H9 (cell line): ENCODE results near the gene PPFIA2. TPM values are rescaled to one million over a fixed set of nuclear protein-coding genes. Genes with fewer than 3 reads are reported as not detected.

Experiments used
- DNase-seq: peaks from one replicate; pipeline ENCODE4 v3.0.0-alpha.2; 2017
- H2AFZ ChIP-seq: one replicate; pipeline ENCODE4 v1.6.1; 2013; ENCODE audit warnings: mild to moderate bottlenecking, low read length, control low read depth, moderate library complexity
- H2AK5ac ChIP-seq: 2 replicates; pipeline ENCODE4 v1.6.1; 2013; ENCODE audit warnings: low read length, control low read depth, mixed read lengths; ENCODE audit not compliant: insufficient read length
- H2BK120ac ChIP-seq: one replicate; pipeline ENCODE4 v1.6.1; 2013; ENCODE audit warnings: low read depth, mild to moderate bottlenecking, low read length, control low read depth, inconsistent platforms; ENCODE audit not compliant: poor library complexity, severe bottlenecking
- H2BK12ac ChIP-seq: 2 replicates; pipeline ENCODE4 v1.6.1; 2013; ENCODE audit warnings: low read length, control low read depth, mixed read lengths, low read depth; ENCODE audit not compliant: insufficient read length
- H2BK15ac ChIP-seq: 2 replicates; pipeline ENCODE4 v1.6.1; 2013; ENCODE audit warnings: low read depth, low read length, control low read depth
- H2BK20ac ChIP-seq: one replicate; pipeline ENCODE4 v1.6.1; 2013; ENCODE audit warnings: low read depth, mild to moderate bottlenecking, low read length, control low read depth, inconsistent platforms; ENCODE audit not compliant: poor library complexity, severe bottlenecking
- H2BK5ac ChIP-seq: 2 replicates; pipeline ENCODE4 v1.6.1; 2013; ENCODE audit warnings: low read length, control low read depth, mixed read lengths; ENCODE audit not compliant: insufficient read length
- H3K14ac ChIP-seq: 2 replicates; pipeline ENCODE4 v1.6.1; 2013; ENCODE audit warnings: low read length, control low read depth; ENCODE audit not compliant: insufficient read depth
- H3K18ac ChIP-seq: 2 replicates; pipeline ENCODE4 v1.6.1; 2013; ENCODE audit warnings: low read depth, mild to moderate bottlenecking, mixed read lengths, low read length, control low read depth; ENCODE audit not compliant: insufficient read length
- H3K23ac ChIP-seq: 2 replicates; pipeline ENCODE4 v1.6.1; 2013; ENCODE audit warnings: low read length, control low read depth, mixed read lengths, low read depth; ENCODE audit not compliant: insufficient read length
- H3K23me2 ChIP-seq: 2 replicates; pipeline ENCODE4 v1.6.1; 2013; ENCODE audit warnings: low read depth, mild to moderate bottlenecking, mixed read lengths, low read length, control low read depth; ENCODE audit not compliant: insufficient read length, poor library complexity, severe bottlenecking
- H3K27ac ChIP-seq: 2 replicates; pipeline ENCODE4 v1.5.1; 2013; ENCODE audit warnings: low read length, control low read depth, mixed read lengths, low read depth; ENCODE audit not compliant: insufficient read length
- H3K27me3 ChIP-seq: 2 replicates; pipeline ENCODE4 v1.6.1; 2013; ENCODE audit warnings: low read length, control low read depth, inconsistent platforms; ENCODE audit not compliant: insufficient read depth
- H3K4ac ChIP-seq: 2 replicates; pipeline ENCODE4 v1.6.1; 2013; ENCODE audit warnings: low read depth, mild to moderate bottlenecking, control low read depth, inconsistent platforms, low read length, moderate library complexity
- H3K4me1 ChIP-seq: 2 replicates; pipeline ENCODE4 v1.6.1; 2013; ENCODE audit warnings: low read length, control low read depth, inconsistent platforms; ENCODE audit not compliant: insufficient read depth
- H3K4me2 ChIP-seq: 2 replicates; pipeline ENCODE4 v1.6.1; 2013; ENCODE audit warnings: low read length, control low read depth, mixed read lengths; ENCODE audit not compliant: insufficient read length, insufficient read depth
- H3K56ac ChIP-seq: 2 replicates; pipeline ENCODE4 v1.6.1; 2013; ENCODE audit warnings: low read depth, mild to moderate bottlenecking, mixed read lengths, low read length, control low read depth; ENCODE audit not compliant: insufficient read length
- H3K79me1 ChIP-seq: 2 replicates; pipeline ENCODE4 v1.6.1; 2013; ENCODE audit warnings: low read depth, mild to moderate bottlenecking, moderate library complexity, low read length, control low read depth, inconsistent platforms; ENCODE audit not compliant: insufficient read depth, poor library complexity, severe bottlenecking
- H3K79me2 ChIP-seq: 2 replicates; pipeline ENCODE4 v1.6.1; 2013; ENCODE audit warnings: low read length, control low read depth, inconsistent platforms; ENCODE audit not compliant: insufficient read depth
- H3K9ac ChIP-seq: 2 replicates; pipeline ENCODE4 v1.6.1; 2013; ENCODE audit warnings: low read length, control low read depth, mixed read lengths; ENCODE audit not compliant: insufficient read length; ENCODE audit errors: extremely low read depth
- H3K9me3 ChIP-seq: one replicate; pipeline ENCODE4 v1.6.1; 2013; ENCODE audit warnings: low read depth, low read length, inconsistent platforms; ENCODE audit not compliant: control insufficient read depth
- H3T11ph ChIP-seq: one replicate; pipeline ENCODE4 v1.6.1; 2013; ENCODE audit warnings: mild to moderate bottlenecking, low read length, control low read depth, inconsistent platforms
- H4K20me1 ChIP-seq: one replicate; pipeline ENCODE4 v1.6.1; 2013; ENCODE audit not compliant: control insufficient read depth, insufficient read length, insufficient read depth
- H4K5ac ChIP-seq: 2 replicates; pipeline ENCODE4 v1.6.1; 2013; ENCODE audit warnings: low read depth, mild to moderate bottlenecking, mixed read lengths, low read length, control low read depth; ENCODE audit not compliant: insufficient read length
- H4K8ac ChIP-seq: replicated peaks from 2 replicates; pipeline ENCODE4 v1.6.1; 2013; ENCODE audit warnings: low read length, control low read depth, mixed read lengths, low read depth; ENCODE audit not compliant: insufficient read length
- H4K91ac ChIP-seq: 2 replicates; pipeline ENCODE4 v1.6.1; 2013; ENCODE audit warnings: low read depth, mild to moderate bottlenecking, moderate library complexity, mixed read lengths, low read length, control low read depth; ENCODE audit not compliant: insufficient read length
- H3K27ac Mint-ChIP-seq, 3 experiments: 2 replicates in 2 of 3; 3 replicates in 1 of 3; pipeline ENCODE4 v1.8.0; 2020 to 2021; ENCODE audit warnings: mixed read lengths in 3 of 3, mild to moderate bottlenecking in 1 of 3, moderate library complexity in 1 of 3
- H3K27me3 Mint-ChIP-seq: 2 replicates; pipeline ENCODE4 v1.8.0; 2021; ENCODE audit warnings: low read depth, mild to moderate bottlenecking, moderate library complexity, mixed read lengths
- H3K36me3 Mint-ChIP-seq, 3 experiments: 2 replicates in 2 of 3; 3 replicates in 1 of 3; pipeline ENCODE4 v1.8.0; 2020 to 2021; ENCODE audit warnings: low read depth in 3 of 3, mixed read lengths in 3 of 3; ENCODE audit not compliant: insufficient read depth in 1 of 3
- H3K4me1 Mint-ChIP-seq, 2 experiments: 2 replicates each; pipeline ENCODE4 v1.8.0; 2020; ENCODE audit warnings: mixed read lengths in 2 of 2
- H3K4me3 Mint-ChIP-seq, 2 experiments: 2 replicates in 1 of 2; 3 replicates in 1 of 2; pipeline ENCODE4 v1.8.0; 2020 to 2021; ENCODE audit warnings: mild to moderate bottlenecking in 2 of 2, mixed read lengths in 2 of 2, moderate library complexity in 1 of 2
- H3K9me3 Mint-ChIP-seq, 2 experiments: 2 replicates in 1 of 2; 3 replicates in 1 of 2; pipeline ENCODE4 v1.8.0; 2020; ENCODE audit warnings: mild to moderate bottlenecking in 2 of 2, mixed read lengths in 2 of 2, moderate library complexity in 1 of 2
- WGBS: extraction: QIAGEN DNeasy Blood & Tissue Kit; methylation state at CpG from one replicate; pipeline ENCODE4 v1.1.7; 2013; ENCODE audit warnings: missing lambda C conversion rate, low lambda C conversion rate, mixed read lengths; ENCODE audit not compliant: insufficient read length; ENCODE audit errors: extremely low coverage; 5-methylcytosine and 5-hydroxymethylcytosine counted together
- total RNA-seq: library from RNA; stranded (reverse); gene quantifications from 2 replicates; pipeline ENCODE4 v1.2.1, GENCODE V29; 2021
- TF ChIP-seq, protein P1 (sequence below): fragments of 200-600 bp; sonication (generic); conservative IDR thresholded peaks from 3 replicates; pipeline ENCODE4 v1.8.0; 2021; ENCODE audit warnings: antibody characterized with exemption, mild to moderate bottlenecking

The PPFIA2 gene
- total RNA-seq, 1 experiment from 2014 or later: 1.3 TPM

DNA sequence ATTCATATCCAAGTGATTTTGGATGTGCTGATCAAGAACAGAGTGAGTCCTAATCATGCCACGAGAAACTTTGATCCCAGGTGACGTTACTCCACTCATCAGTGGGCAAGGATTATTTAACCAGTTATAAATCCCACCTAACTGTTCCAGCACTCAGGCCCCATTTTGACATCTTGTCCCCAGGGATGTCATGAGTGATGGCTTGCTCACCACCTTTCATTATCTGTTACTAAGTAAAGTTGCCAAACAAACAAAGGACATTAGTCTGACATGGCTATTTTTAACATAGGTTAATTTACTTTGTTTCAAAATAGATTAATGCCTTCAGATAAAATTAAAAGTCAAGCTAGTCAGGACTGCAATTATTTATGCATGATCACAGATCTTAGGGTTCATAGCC lies 425.3 kb downstream of the PPFIA2 start:
- Histone ChIP-seq H2BK120ac (no peak overlapping the region), H3K27ac (no peak overlapping the region), H3K27me3 (no peaks in the 10 kb centered on the region), H3T11ph (no peak overlapping the region), H3K4ac (no peak overlapping the region), H4K8ac (no peak overlapping the region), H2BK15ac (no peak overlapping the region), H2BK20ac (no peak overlapping the region), H3K4me2 (no peak overlapping the region), H3K56ac (no peak overlapping the region), H3K79me1 (no peaks in the 10 kb centered on the region), H4K20me1 (no peaks in the 10 kb centered on the region), H2BK5ac (no peak overlapping the region), H3K18ac (no peak overlapping the region), H4K5ac (no peak overlapping the region), H3K9me3 (no peaks in the 10 kb centered on the region), H3K14ac (no peak overlapping the region), H3K4me1 (no peaks in the 10 kb centered on the region), H2AFZ (no peak overlapping the region), H3K79me2 (no peaks in the 10 kb centered on the region), H4K91ac (no peak overlapping the region), H3K23me2 (no peaks in the 10 kb centered on the region), H3K23ac (no peak overlapping the region), H2AK5ac (no peak overlapping the region), H2BK12ac (no peak overlapping the region), H3K9ac (no peak overlapping the region)
- H3K27me3 Mint-ChIP-seq: no peaks in the 10 kb centered on the region
- TF ChIP-seq, protein P1, sequence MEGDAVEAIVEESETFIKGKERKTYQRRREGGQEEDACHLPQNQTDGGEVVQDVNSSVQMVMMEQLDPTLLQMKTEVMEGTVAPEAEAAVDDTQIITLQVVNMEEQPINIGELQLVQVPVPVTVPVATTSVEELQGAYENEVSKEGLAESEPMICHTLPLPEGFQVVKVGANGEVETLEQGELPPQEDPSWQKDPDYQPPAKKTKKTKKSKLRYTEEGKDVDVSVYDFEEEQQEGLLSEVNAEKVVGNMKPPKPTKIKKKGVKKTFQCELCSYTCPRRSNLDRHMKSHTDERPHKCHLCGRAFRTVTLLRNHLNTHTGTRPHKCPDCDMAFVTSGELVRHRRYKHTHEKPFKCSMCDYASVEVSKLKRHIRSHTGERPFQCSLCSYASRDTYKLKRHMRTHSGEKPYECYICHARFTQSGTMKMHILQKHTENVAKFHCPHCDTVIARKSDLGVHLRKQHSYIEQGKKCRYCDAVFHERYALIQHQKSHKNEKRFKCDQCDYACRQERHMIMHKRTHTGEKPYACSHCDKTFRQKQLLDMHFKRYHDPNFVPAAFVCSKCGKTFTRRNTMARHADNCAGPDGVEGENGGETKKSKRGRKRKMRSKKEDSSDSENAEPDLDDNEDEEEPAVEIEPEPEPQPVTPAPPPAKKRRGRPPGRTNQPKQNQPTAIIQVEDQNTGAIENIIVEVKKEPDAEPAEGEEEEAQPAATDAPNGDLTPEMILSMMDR: no peak
- H3K27ac Mint-ChIP-seq: no peak overlapping the region; a peak in 1 of 7 replicates
- H3K4me3 Mint-ChIP-seq: no peak overlapping the region
- WGBS: no CpG with 5 or more reads among the region's 2 CpGs
- DNase-seq: no peak
- H3K4me1 Mint-ChIP-seq: peaks cover 0 to 4% of the 10 kb centered on the region in 2 experiments; a peak in 3 of 4 replicates
- no peaks in the 10 kb centered on the region for H3K9me3 Mint-ChIP-seq
- no peaks in the 10 kb centered on the region for H3K36me3 Mint-ChIP-seq
